B cell (primary cell): ENCODE measurements around the gene PIK3IP1. TPM values are rescaled to one million over a fixed set of nuclear protein-coding genes. Genes with fewer than 3 reads are reported as not detected.
A peak's percentile ranks its signal among the peaks of the same experiment; 100 is the strongest.

Experiments used
- ATAC-seq: fragments of 200-7000 bp; cut with Tn5 transposase; one replicate; pipeline ENCODE4 v1.10.0; 2021; ENCODE audit warnings: low read depth, mild to moderate bottlenecking, moderate number of reproducible peaks, moderate library complexity
- CTCF ChIA-PET: fragments of 350-600 bp; sonication (Branson Sonifier 250); formaldehyde crosslinking; loops from one replicate; lab custom pipeline; 2021; ENCODE audit warnings: antibody characterized with exemption, inconsistent platforms; lab: Charles Lee
- POLR2A ChIA-PET: fragments of 350-600 bp; sonication (Branson Sonifier 250); formaldehyde crosslinking; loops from one replicate; lab custom pipeline; 2021; ENCODE audit warnings: antibody characterized with exemption; lab: Charles Lee
- DNase-seq: peaks from one replicate; pipeline ENCODE4 v3.0.0; 2013
- H2AFZ ChIP-seq: 2 replicates; pipeline ENCODE4 v1.6.1; 2012; ENCODE audit warnings: mild to moderate bottlenecking, low read depth, low read length; ENCODE audit not compliant: insufficient read depth, poor library complexity, severe bottlenecking
- H3K27ac ChIP-seq, 2 donors: 1 replicate in 1 of 2; 2 replicates in 1 of 2; pipeline ENCODE4 v1.5.1; 2012 to 2013; ENCODE audit warnings: low read length in 2 of 2, mild to moderate bottlenecking in 2 of 2, moderate library complexity in 1 of 2
- H3K27me3 ChIP-seq, 4 experiments: fragments of 200-600 bp in 1 of 4; sonication (generic) in 1 of 4; replicated peaks in 1 of 4; 1 replicate in 2 of 4; 2 replicates in 2 of 4; pipeline versions ENCODE4 v1.6.1 to v1.7.0; 2013 to 2016; ENCODE audit warnings: low read length in 3 of 4, mild to moderate bottlenecking in 2 of 4, mixed read lengths in 1 of 4, moderate library complexity in 1 of 4; ENCODE audit not compliant: insufficient read depth in 4 of 4, control insufficient read depth in 3 of 4; ENCODE audit errors: control extremely low read depth in 1 of 4
- H3K36me3 ChIP-seq, 2 experiments: replicated peaks in 1 of 2; 1 replicate in 1 of 2; 2 replicates in 1 of 2; pipeline versions ENCODE4 v1.6.1 to v1.7.1; 2013; ENCODE audit warnings: low read length in 1 of 2; ENCODE audit not compliant: insufficient read depth in 2 of 2, control insufficient read depth in 1 of 2; ENCODE audit errors: control extremely low read depth in 1 of 2, extremely low read depth in 1 of 2
- H3K4me1 ChIP-seq, 2 donors: fragments of 200-600 bp in 1 of 2; sonication (generic) in 1 of 2; 1 replicate in 1 of 2; 2 replicates in 1 of 2; pipeline versions ENCODE4 v1.5.1 to v1.6.1; 2013 to 2017; ENCODE audit warnings: low read length in 2 of 2; ENCODE audit not compliant: control insufficient read depth in 2 of 2, insufficient read depth in 2 of 2
- H3K4me2 ChIP-seq: replicated peaks from 2 replicates; pipeline ENCODE3; 2012; ENCODE audit warnings: mild to moderate bottlenecking, low read depth, low read length; ENCODE audit not compliant: poor library complexity, severe bottlenecking
- H3K4me3 ChIP-seq, 5 experiments: fragments of 200-600 bp in 1 of 5; sonication (generic) in 1 of 5; 1 replicate in 3 of 5; 2 replicates in 2 of 5; pipeline versions ENCODE4 v1.5.1 to v1.7.0; 2011 to 2016; ENCODE audit warnings: low read length in 4 of 5, mild to moderate bottlenecking in 4 of 5, low read depth in 2 of 5, control low read depth in 1 of 5, moderate library complexity in 1 of 5; ENCODE audit not compliant: insufficient read depth in 1 of 5; ENCODE audit errors: control extremely low read depth in 1 of 5, extremely low read depth in 1 of 5
- H3K79me2 ChIP-seq: fragments of 200-600 bp; sonication (generic); one replicate; pipeline ENCODE4 v1.6.0; 2016; ENCODE audit warnings: low read length; ENCODE audit not compliant: control insufficient read depth, insufficient read depth
- H3K9ac ChIP-seq: fragments of 200-600 bp; sonication (generic); 2 replicates; pipeline ENCODE4 v1.6.1; 2017; ENCODE audit warnings: mild to moderate bottlenecking, low read length, moderate library complexity
- H3K9me3 ChIP-seq, 3 donors: one replicate each; pipeline versions ENCODE4 v1.6.1 to v1.7.1; 2013; ENCODE audit warnings: low read length in 2 of 3; ENCODE audit not compliant: control insufficient read depth in 2 of 3, insufficient read depth in 1 of 3; ENCODE audit errors: control extremely low read depth in 1 of 3
- H4K20me1 ChIP-seq: 2 replicates; pipeline ENCODE4 v1.6.0; 2012; ENCODE audit warnings: mild to moderate bottlenecking, low read length; ENCODE audit not compliant: insufficient read depth, control insufficient read depth, poor library complexity, severe bottlenecking
- H3K27ac Mint-ChIP-seq: one replicate; pipeline ENCODE4 v1.8.0; 2021; ENCODE audit warnings: mixed read lengths
- H3K27me3 Mint-ChIP-seq: one replicate; pipeline ENCODE4 v1.8.0; 2021; ENCODE audit warnings: mixed read lengths
- H3K4me1 Mint-ChIP-seq: one replicate; pipeline ENCODE4 v1.8.0; 2021; ENCODE audit warnings: mixed read lengths
- H3K4me3 Mint-ChIP-seq: one replicate; pipeline ENCODE4 v1.8.0; 2021; ENCODE audit warnings: mixed read lengths
- H3K9me3 Mint-ChIP-seq: one replicate; pipeline ENCODE4 v1.8.0; 2022; ENCODE audit warnings: mixed read lengths; ENCODE audit not compliant: insufficient read depth
- CTCF ChIP-seq: fragments of 200-600 bp; IDR thresholded peaks from one replicate; pipeline ENCODE4 v1.8.0; 2022; ENCODE audit warnings: antibody characterized with exemption, mild to moderate bottlenecking
- EZH2 ChIP-seq: IDR thresholded peaks from 2 replicates; pipeline ENCODE4 v1.6.1; 2012; ENCODE audit warnings: borderline replicate concordance, low read depth, mild to moderate bottlenecking, moderate library complexity, low read length; ENCODE audit not compliant: insufficient read depth, poor library complexity, severe bottlenecking
- WGBS: methylation state at CpG from one replicate; pipeline ENCODE4 v1.1.5; 2013; ENCODE audit warnings: missing lambda C conversion rate; ENCODE audit not compliant: insufficient coverage; 5-methylcytosine and 5-hydroxymethylcytosine counted together
- intact Hi-C: fragments of 100-400 bp; cut with micrococcal nuclease; formaldehyde crosslinking; loops from one replicate; pipeline ENCODE4 v1.10.0; 2022
- polyA plus RNA-seq: library from polyadenylated mRNA; depleted of rRNA; stranded (reverse); fragments of >200 nt; gene quantifications from 2 replicates; pipeline ENCODE4 v1.2.3, GENCODE V29; 2012
- total RNA-seq, 2 donors: library from RNA; stranded (reverse); fragments of 120-200 nt in 1 of 2; gene quantifications; 1 replicate in 1 of 2; 2 replicates in 1 of 2; pipeline versions ENCODE4 v1.2.3 to v1.2.4, GENCODE V29; 2013 to 2022

PIK3IP1 gene
- total and polyA plus RNA-seq, 2 donors (not counting 1 experiment from before 2014, with no cell fraction given): 89.8 to 92.9 TPM

GRCh38 chr22:31332010-31332409, 39.7 kb upstream of the PIK3IP1 start:
- no peaks in the 10 kb centered on the region for H3K4me1 ChIP-seq
- H3K79me2 ChIP-seq: peaks cover 36% of the 10 kb centered on the region
- H3K9me3 ChIP-seq: no peaks in the 10 kb centered on the region
- no peaks in the 10 kb centered on the region for H3K27me3 Mint-ChIP-seq
- peaks cover 4 to 90% of the 10 kb centered on the region in 2 experiments for H3K36me3 ChIP-seq
- H3K27ac Mint-ChIP-seq: no peak overlapping the region
- TF ChIP-seq CTCF (no peak), EZH2 (no peak)
- 75% methylated on average over 7 of the region's 8 CpGs for WGBS
- no peak overlapping the region for H3K9ac ChIP-seq
- H3K4me3 Mint-ChIP-seq: no peak overlapping the region
- ATAC-seq (no peak), DNase-seq (no peak)
- no peak overlapping the region for H2AFZ ChIP-seq
- H3K9me3 Mint-ChIP-seq: no peaks in the 10 kb centered on the region
- ChIA-PET POLR2A (no interaction called here), CTCF (no interaction called here)
- H4K20me1 ChIP-seq: peaks cover 94% of the 10 kb centered on the region
- H3K4me1 Mint-ChIP-seq: peaks cover 5% of the 10 kb centered on the region
- no peaks in the 10 kb centered on the region for H3K27me3 ChIP-seq
- no peak overlapping the region for H3K4me2 ChIP-seq
- H3K27ac ChIP-seq: no peak overlapping the region
- intact Hi-C loops: no loop called here
- no peak overlapping the region for H3K4me3 ChIP-seq

- Mint-ChIP-seq H3K4me3 (no peak overlapping the region), H3K27me3 (no peaks in the 10 kb centered on the region), H3K9me3 (no peaks in the 10 kb centered on the region), H3K27ac (peak overlapping the region; percentile 53), H3K4me1 (no peaks in the 10 kb centered on the region)
- no peaks in the 10 kb centered on the region for H3K4me1 ChIP-seq
- no peak overlapping the region for H3K4me2 ChIP-seq
- no peaks in the 10 kb centered on the region for H3K9me3 ChIP-seq
- no peak for ATAC-seq
- no peak overlapping the region for H3K9ac ChIP-seq
- no peak overlapping the region for H3K4me3 ChIP-seq
- no peak for DNase-seq
- no peaks in the 10 kb centered on the region for H3K27me3 ChIP-seq
- intact Hi-C loops: no loop called here
- WGBS: 95% methylated on average over 8 of the region's 9 CpGs
- peaks cover 4 to 96% of the 10 kb centered on the region in 2 experiments for H3K36me3 ChIP-seq
- H3K79me2 ChIP-seq: peaks cover 21% of the 10 kb centered on the region
- no peak overlapping the region for H2AFZ ChIP-seq
- peaks cover 79% of the 10 kb centered on the region for H4K20me1 ChIP-seq
- CTCF ChIA-PET: interaction anchor here (1.1 kb wide), 1 partner anchor 10 kb away, joined by 3 read pairs; no protein-coding TSS in a partner anchor
- no peak for TF ChIP-seq CTCF
- POLR2A ChIA-PET: no interaction called here
- no peak overlapping the region for H3K27ac ChIP-seq
Measured at GRCh38 chr22:31329453-31330215, 37.3 kb upstream of the PIK3IP1 start.
